Middle frontal gyrus (tissue), 1 donor: ENCODE results near the gene AGBL4.
"Not testable (repeated sequence)": the region's sequence is repeated elsewhere in the genome, so short reads cannot be mapped to it uniquely, and the experiment has no call there.

ENCODE experiments used
- DNase-seq: peaks from one replicate; pipeline ENCODE4 v3.0.0-alpha.2; 2015; ENCODE audit warnings: low spot score; ENCODE audit errors: extremely low spot score

The AGBL4 gene

DNA sequence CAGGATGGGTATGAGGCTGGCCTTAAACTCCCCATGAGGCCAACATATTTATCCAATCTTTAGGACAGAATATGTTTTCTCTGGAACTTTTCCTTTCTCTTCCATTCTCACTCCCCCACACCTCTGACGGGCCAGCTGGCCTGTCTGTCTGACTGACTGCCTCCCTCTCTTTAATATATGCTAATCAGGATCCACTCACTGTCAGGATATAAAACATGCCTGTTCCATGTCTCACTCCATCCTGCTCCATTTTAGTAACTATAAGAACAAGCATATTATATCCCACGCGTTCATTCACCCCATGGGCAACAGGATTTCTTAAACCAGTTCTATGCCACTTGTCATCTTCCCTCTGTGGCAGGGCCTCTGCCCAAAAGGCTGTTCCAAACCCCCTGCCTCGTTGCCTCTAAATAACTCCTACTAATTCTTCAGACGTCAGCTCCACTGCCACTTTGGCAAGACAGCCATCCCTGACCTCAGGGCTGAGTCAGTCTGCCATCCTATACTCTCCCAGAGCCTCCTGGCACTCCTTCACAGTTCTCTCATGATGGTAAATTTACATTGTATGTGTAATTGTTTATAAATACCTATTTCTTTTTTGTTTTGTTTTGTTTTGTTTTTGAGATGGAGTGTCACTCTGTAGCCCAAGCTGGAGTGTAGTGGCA is 1467.4 kb downstream of the AGBL4 start:
- no peak for DNase-seq

- DNase-seq, result no peak
These were observed 1468.5 kb downstream of the AGBL4 start for GRCh38 chr1:48555271-48555670.

- DNase-seq, result no peak
These were observed 1470.7 kb downstream of the AGBL4 start for GRCh38 chr1:48552903-48553606.

DNA sequence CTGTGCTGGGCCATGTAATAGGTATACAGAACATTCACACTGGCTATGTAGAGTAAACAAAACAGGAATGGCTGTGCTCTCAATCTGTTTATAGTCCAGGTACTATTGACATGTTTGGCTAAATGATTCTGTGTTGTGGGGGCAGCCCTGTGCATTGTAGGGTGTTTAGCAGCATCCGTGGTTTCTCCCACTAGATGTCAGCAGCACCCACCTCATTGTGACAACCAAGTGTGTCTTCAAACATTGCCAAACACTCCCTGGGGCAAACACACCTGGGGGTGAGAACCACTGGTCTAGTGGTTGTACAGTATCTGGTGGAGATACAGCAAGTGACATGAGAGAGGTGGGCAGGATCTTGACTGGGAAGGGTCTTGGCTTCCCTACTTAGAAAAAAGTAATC is 1471.3 kb downstream of the AGBL4 start:
- DNase-seq, result no peak

DNA sequence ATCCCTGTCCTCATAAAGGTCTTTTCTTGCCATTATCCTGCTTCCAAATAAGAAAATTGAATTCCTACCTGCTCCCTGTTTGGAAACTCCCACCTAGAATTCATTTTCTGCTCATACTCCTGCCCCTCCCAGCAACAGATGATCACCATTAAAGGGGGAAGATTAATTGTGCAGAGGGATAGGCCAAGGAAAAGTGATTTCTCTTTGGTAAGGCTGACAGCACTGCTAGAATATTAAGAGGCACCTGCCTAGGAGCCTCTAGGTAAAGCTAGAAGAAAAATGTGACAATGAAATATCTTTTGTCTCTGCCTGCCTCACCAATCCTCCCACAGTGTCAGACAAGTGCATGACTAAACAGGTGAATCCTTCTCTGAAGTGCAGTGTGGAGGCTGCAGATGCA is 1474.8 kb downstream of the AGBL4 start:
- no peak for DNase-seq

DNA sequence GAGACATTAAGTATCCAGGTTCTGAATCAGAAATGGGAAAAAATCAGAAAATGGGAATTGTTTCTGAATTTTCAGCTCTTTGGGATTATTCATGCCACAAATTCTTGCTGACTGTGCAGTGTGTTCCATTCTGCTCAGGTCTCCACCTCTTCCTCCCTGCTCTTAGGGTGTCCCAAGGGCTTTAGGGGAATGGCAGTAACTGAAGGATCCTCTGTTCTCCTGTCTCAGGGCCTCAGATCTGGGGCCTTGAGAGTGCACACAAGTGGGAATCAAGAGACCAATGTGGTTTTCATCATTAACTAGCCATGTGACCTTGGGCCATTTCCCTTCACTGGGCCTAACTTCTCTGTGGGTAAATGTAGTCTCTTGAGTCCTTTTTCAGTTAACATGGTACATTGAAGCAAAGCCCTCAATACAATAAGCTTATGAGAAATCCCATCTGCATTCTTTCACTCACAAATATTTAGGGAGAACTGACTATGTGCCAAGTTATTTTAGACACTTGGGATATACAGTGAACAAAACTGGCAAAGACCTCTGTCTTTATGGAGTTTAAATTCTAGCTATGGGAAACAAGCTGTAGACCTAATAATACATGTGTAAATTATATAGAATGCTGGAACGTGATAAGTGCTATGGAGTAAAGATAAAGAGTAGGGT is 1476.1 kb downstream of the AGBL4 start:
- DNase-seq, result no peak

- no peak for DNase-seq
These were observed 1479.9 kb downstream of the AGBL4 start for GRCh38 chr1:48543854-48544253.

GRCh38 chr1:48540587-48540986 is 1483.2 kb downstream of the AGBL4 start:
- no peak for DNase-seq

DNA sequence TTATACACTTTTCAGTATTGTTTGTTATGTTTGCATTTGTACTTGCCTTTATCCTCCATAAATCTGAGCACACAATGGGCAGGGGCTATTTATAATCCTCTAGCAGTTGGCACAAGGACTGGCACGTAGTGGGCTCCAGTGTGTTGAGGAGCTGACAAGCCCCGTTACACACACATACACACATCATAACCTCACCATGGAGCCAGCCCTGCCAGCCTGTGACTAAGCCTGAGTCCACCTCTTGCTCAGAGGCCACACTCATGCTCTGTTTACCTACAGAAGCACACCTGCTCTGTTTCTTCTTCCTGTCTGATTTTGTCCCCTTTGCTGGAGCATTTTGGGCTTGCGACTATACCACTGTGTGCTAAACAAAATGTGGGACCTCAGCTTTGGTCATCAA is 1487.3 kb downstream of the AGBL4 start:
- DNase-seq, result no peak

DNA sequence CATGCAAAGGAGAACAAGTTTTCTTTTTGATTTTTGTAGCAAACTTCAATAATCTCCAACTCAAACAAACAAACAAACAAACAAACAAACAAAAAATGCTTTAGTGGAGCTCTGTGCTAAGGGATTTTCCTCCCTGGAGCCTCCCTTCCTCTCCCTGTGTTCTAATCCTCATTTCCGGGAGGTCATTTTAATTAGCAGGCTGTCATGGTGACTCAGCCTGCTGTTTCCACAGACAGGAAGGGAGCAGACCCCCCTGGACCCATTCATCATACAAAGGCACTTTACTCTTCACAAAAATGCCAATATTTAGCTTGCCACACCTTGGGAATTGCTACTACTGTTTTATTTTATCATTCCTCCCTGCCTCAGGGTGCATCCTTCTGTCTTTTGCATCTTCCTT is 1490.8 kb downstream of the AGBL4 start:
- DNase-seq, result no peak

DNA sequence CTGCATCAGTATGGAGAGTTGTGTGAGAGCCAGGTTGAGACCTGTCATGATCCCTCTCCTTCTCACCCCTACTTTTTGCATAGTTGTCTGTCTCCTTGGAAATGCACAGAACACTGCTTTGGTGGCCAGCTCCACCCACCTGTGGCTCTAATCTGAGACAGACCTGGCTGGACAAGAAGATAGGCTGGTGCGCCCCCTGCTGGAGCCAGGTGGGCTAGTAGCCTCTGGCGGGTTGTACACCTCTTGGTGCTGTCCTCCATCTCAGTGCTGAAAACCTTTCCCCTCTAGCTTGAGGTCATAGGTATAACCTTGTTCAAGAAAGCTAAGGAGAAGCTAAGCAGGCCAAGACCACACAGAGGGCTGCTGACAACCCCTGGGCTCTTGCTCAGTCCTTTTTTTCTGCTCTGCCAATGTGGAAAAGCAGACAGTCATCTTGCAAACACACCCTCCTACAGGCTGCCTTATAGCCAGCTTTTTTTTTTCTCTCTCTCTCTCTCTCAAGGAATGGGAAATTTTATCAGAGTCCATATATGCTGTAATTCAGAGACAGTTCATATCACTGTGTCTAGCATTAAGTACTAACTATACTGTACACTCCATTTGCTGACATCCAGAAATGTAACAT is 1492.9 kb downstream of the AGBL4 start:
- DNase-seq, result no peak

DNA sequence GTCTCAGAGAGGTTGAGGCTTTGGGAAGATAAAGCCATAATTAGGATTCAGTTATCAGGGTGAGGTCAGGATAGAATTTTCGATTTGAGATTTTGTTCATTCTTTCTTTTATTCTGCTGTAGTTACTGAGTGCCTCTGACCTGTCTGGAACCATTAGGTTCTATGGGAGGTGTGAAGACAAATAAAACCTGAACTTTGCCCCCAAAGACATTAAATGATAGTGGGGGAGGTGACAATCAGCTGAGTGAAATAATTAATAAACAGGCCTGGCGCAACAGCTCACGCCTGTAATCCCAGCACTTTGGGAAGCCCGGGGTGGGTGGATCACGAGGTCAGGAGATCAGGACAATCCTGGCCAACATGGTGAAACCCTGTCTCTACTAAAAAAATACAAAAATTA is 1496.7 kb downstream of the AGBL4 start:
- DNase-seq, result no peak

DNA sequence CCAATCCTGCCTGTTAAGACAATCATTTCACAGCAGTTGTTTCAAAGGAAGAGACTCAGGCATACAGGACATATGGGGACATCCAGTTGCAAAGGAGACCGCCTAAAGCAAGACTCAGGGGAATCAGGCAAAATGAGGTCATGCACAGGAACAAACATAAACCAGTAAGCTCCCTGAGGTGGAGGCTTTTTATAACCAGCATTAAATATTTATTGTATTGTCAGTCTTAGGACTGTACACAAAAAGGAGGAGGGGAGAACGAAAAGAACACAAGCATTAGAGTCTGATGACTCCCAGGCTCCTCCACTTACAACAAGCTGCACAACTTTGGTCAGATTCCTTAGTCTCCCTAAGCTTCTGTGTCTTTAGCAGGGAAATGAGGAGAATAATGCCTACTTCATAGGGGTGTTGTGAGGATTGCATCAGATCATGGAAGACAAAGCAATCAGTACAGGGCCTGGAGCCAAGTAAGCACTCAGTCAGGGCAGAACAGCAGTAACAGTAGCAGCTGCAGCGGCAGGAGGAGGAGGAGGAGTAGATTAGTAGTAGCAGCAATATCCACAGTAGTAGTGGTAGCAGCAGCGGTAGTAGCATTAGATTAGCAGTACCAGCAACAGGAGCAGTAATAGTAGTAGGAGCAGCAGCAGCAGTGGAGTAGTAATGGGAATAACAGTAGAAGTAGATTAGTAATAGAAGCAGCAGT is 1497.6 kb downstream of the AGBL4 start:
- no peak for DNase-seq

DNA sequence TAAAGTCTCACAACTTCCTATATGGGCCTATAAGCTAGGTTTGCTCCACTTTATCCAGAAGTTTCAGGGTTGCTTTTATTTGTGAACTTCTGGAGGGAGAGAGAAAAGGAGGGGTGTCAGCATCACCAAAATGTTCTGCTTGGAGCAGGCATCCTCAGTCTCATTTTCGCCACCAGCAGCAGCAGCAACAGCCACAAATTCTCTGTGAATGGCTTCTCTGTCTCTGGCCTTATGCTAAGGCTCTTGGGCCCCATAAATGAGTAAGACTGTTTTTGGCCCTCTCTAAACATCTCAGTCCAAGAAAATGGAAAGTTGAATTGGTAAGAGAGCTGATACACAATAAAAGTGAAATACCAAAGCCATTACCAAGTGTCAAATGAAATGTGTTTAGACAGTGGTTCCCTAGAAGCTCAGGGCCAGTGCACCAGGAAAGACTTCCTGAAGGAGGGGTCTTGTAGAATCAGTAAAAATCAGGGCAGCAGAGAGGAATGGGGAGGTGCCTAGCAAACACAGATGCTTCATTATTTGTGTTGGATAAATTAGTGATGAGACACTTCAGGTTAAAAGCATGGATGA is 1498.8 kb downstream of the AGBL4 start:
- no peak for DNase-seq

DNA sequence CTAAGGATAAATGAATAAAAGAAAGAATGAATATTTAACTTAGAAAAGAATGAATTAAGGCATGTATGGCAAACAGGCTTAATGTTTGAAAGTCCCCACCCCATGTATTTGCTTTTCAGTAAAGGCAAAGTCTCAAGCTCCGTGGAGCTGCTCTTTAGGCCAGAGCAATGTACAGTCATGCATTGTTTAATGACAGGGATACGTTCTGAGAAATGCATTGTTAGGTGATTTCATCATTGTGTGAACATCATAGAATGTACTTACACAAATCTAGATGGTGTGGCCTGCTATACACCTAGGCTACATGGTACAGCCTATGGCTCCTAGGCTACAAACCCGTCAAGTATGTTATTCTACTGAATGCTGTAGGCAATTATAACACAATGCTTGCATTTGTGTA is 1500.2 kb downstream of the AGBL4 start:
- DNase-seq, result no peak

DNA sequence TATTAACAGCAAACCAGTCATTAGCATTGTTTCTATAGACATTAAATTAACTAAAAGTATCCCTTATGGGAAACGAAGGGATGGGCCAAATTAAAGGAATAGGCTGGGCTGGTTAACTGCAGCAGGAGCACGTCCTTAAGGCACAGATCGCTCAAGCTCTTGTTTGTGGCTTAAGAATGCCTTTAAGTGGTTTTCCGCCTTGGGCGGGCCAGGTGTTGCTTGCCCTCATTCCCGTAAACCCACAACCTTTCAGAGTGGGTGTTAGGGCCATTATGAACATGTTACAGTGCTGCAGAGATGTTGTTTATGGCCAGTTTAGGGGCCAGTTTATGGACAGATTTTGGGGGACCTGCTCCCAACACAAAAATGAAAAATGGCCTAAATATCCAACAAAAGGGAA is 1503.9 kb downstream of the AGBL4 start:
- DNase-seq, result not testable (repeated sequence)

GRCh38 chr1:48506870-48507269 is 1516.9 kb downstream of the AGBL4 start:
- DNase-seq, result no peak

- no peak for DNase-seq
These were observed 1523.0 kb downstream of the AGBL4 start for GRCh38 chr1:48500541-48501450.

- DNase-seq, result no peak
These were observed 1524.5 kb downstream of the AGBL4 start for GRCh38 chr1:48499211-48499735.
